BLaER1 (cell line): ENCODE results near the gene WNT2B.

ENCODE experiments used
- H3K27ac ChIP-seq: shearing (Covaris generic); formaldehyde crosslinking; 2 replicates; pipeline ENCODE4 v1.8.1; 2022
- H3K27me3 ChIP-seq: shearing (Covaris generic); formaldehyde crosslinking; 2 replicates; pipeline ENCODE4 v1.8.1; 2022
- H3K36me3 ChIP-seq: shearing (Covaris generic); formaldehyde crosslinking; 2 replicates; pipeline ENCODE4 v1.8.1; 2022
- H3K4me1 ChIP-seq: shearing (Covaris generic); formaldehyde crosslinking; 2 replicates; pipeline ENCODE4 v1.8.1; 2022
- H3K4me2 ChIP-seq: shearing (Covaris generic); formaldehyde crosslinking; 2 replicates; pipeline ENCODE4 v1.8.1; 2022
- H3K4me3 ChIP-seq: shearing (Covaris generic); formaldehyde crosslinking; 2 replicates; pipeline ENCODE4 v1.8.1; 2022
- H3K9ac ChIP-seq: shearing (Covaris generic); formaldehyde crosslinking; 2 replicates; pipeline ENCODE4 v1.8.1; 2022
- H3K9me3 ChIP-seq: shearing (Covaris generic); formaldehyde crosslinking; 2 replicates; pipeline ENCODE4 v1.8.1; 2022
- H4K20me1 ChIP-seq: shearing (Covaris generic); formaldehyde crosslinking; 2 replicates; pipeline ENCODE4 v1.8.1; 2022
- Cebpa-rat ChIP-seq: shearing (Covaris generic); IDR thresholded peaks from 2 replicates; pipeline ENCODE4 v1.8.1; 2022

Gene WNT2B

GRCh38 chr1:112536561-112536960, 27.8 kb downstream of the WNT2B start:
- H3K9me3 ChIP-seq: no peaks in the 10 kb centered on the region
- H3K4me3 ChIP-seq: no peak overlapping the region
- no peaks in the 10 kb centered on the region for H3K27me3 ChIP-seq
- no peaks in the 10 kb centered on the region for H3K4me1 ChIP-seq
- no peaks in the 10 kb centered on the region for H4K20me1 ChIP-seq
- H3K4me2 ChIP-seq: no peak overlapping the region
- no peak overlapping the region for H3K27ac ChIP-seq
- H3K9ac ChIP-seq: no peak overlapping the region
- H3K36me3 ChIP-seq: peaks cover 12% of the 10 kb centered on the region; the same call in 1 of the 2 replicates
- TF ChIP-seq Cebpa-rat: no peak

GRCh38 chr1:112537456-112537855, 28.7 kb downstream of the WNT2B start:
- TF ChIP-seq Cebpa-rat: no peak
- Histone ChIP-seq H3K4me3 (no peak overlapping the region), H3K4me2 (no peak overlapping the region), H4K20me1 (no peaks in the 10 kb centered on the region), H3K27ac (no peak overlapping the region), H3K4me1 (no peaks in the 10 kb centered on the region), H3K36me3 (peaks cover 12% of the 10 kb centered on the region; the same call in 1 of the 2 replicates), H3K27me3 (no peaks in the 10 kb centered on the region), H3K9ac (no peak overlapping the region), H3K9me3 (no peaks in the 10 kb centered on the region)

GRCh38 chr1:112538883-112539282, 30.1 kb downstream of the WNT2B start:
- Histone ChIP-seq H3K4me1 (no peaks in the 10 kb centered on the region), H3K4me2 (no peak overlapping the region), H3K4me3 (no peak overlapping the region), H3K9ac (no peak overlapping the region), H4K20me1 (no peaks in the 10 kb centered on the region), H3K9me3 (no peaks in the 10 kb centered on the region), H3K36me3 (peaks cover 12% of the 10 kb centered on the region; the same call in 1 of the 2 replicates), H3K27me3 (no peaks in the 10 kb centered on the region), H3K27ac (no peak overlapping the region)
- TF ChIP-seq Cebpa-rat: no peak

GRCh38 chr1:112540226-112540794, 31.5 kb downstream of the WNT2B start:
- no peaks in the 10 kb centered on the region for H3K27me3 ChIP-seq
- no peak overlapping the region for H3K4me2 ChIP-seq
- no peak overlapping the region for H3K27ac ChIP-seq
- H3K9me3 ChIP-seq: no peaks in the 10 kb centered on the region
- peaks cover 12% of the 10 kb centered on the region; the same call in 1 of the 2 replicates for H3K36me3 ChIP-seq
- H3K4me1 ChIP-seq: no peaks in the 10 kb centered on the region
- H3K9ac ChIP-seq: no peak overlapping the region
- H3K4me3 ChIP-seq: no peak overlapping the region
- no peak for TF ChIP-seq Cebpa-rat
- no peaks in the 10 kb centered on the region for H4K20me1 ChIP-seq

DNA sequence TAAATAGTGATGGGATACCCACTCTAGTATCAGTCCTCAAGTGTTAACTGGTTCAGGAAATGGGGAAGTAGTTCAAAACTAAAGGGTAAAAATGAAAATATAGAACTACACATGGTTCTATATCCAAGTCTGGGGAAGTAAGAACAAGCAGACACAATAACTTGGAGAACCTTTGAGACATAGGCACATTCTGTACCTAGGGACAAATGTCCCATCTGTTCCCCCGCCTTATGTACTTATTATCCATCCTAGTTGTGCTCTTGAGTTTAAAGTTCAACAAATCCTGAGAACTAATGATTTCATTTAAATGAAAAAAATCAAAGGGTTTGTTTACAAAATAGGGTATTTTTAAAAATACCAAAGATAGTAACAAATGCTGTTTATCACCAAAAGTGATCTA, 32.5 kb downstream of the WNT2B start:
- TF ChIP-seq Cebpa-rat: no peak
- H3K4me2 ChIP-seq: no peak overlapping the region
- no peaks in the 10 kb centered on the region for H4K20me1 ChIP-seq
- H3K9me3 ChIP-seq: no peaks in the 10 kb centered on the region
- H3K4me1 ChIP-seq: no peaks in the 10 kb centered on the region
- no peaks in the 10 kb centered on the region for H3K27me3 ChIP-seq
- peaks cover 12% of the 10 kb centered on the region; the same call in 1 of the 2 replicates for H3K36me3 ChIP-seq
- H3K27ac ChIP-seq: no peak overlapping the region
- no peak overlapping the region for H3K9ac ChIP-seq
- no peak overlapping the region for H3K4me3 ChIP-seq

GRCh38 chr1:112542206-112542973, 33.6 kb downstream of the WNT2B start:
- peaks cover 12% of the 10 kb centered on the region; the same call in 1 of the 2 replicates for H3K36me3 ChIP-seq
- no peaks in the 10 kb centered on the region for H3K4me1 ChIP-seq
- H3K9ac ChIP-seq: no peak overlapping the region
- TF ChIP-seq Cebpa-rat: no peak
- H4K20me1 ChIP-seq: no peaks in the 10 kb centered on the region
- no peak overlapping the region for H3K4me3 ChIP-seq
- no peak overlapping the region for H3K27ac ChIP-seq
- H3K4me2 ChIP-seq: no peak overlapping the region
- H3K27me3 ChIP-seq: no peaks in the 10 kb centered on the region
- no peaks in the 10 kb centered on the region for H3K9me3 ChIP-seq

- TF ChIP-seq Cebpa-rat: no peak
- no peak overlapping the region for H3K27ac ChIP-seq
- no peaks in the 10 kb centered on the region for H4K20me1 ChIP-seq
- no peak overlapping the region for H3K9ac ChIP-seq
- H3K4me1 ChIP-seq: no peaks in the 10 kb centered on the region
- no peaks in the 10 kb centered on the region for H3K9me3 ChIP-seq
- H3K4me3 ChIP-seq: no peak overlapping the region
- no peaks in the 10 kb centered on the region for H3K27me3 ChIP-seq
- H3K36me3 ChIP-seq: peaks cover 9% of the 10 kb centered on the region; the same call in 1 of the 2 replicates
- no peak overlapping the region for H3K4me2 ChIP-seq
Observed at GRCh38 chr1:112544011-112544688, 35.4 kb downstream of the WNT2B start.

DNA sequence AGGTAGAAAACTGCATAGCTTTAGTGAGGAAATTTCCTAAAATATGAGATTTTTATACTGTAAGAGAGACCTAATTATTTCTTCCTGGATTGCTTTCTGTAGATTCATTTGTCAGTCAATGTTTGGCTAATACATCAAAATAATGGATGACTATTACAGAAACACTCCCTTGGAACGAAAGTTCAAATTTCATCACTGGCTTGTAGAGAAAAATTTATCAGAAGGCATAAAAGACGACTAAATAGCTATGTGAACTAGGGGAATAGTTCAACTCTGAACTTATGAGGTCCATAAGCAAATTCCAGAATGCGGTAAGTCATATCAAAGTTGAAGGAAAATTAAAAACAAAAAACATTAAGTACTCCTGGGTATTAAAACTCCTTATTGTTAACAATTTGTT, 36.0 kb downstream of the WNT2B start:
- Histone ChIP-seq H3K4me1 (no peaks in the 10 kb centered on the region), H3K9me3 (no peaks in the 10 kb centered on the region), H3K4me2 (no peak overlapping the region), H3K9ac (no peak overlapping the region), H4K20me1 (no peaks in the 10 kb centered on the region), H3K27me3 (no peaks in the 10 kb centered on the region), H3K27ac (no peak overlapping the region), H3K36me3 (peaks cover 5% of the 10 kb centered on the region; the same call in 1 of the 2 replicates), H3K4me3 (no peak overlapping the region)
- no peak for TF ChIP-seq Cebpa-rat

GRCh38 chr1:112546076-112546475, 37.3 kb downstream of the WNT2B start:
- H3K36me3 ChIP-seq: peaks cover 1% of the 10 kb centered on the region; the same call in 1 of the 2 replicates
- no peak for TF ChIP-seq Cebpa-rat
- H3K4me1 ChIP-seq: no peaks in the 10 kb centered on the region
- no peak overlapping the region for H3K27ac ChIP-seq
- H3K9me3 ChIP-seq: no peaks in the 10 kb centered on the region
- H3K27me3 ChIP-seq: no peaks in the 10 kb centered on the region
- H4K20me1 ChIP-seq: no peaks in the 10 kb centered on the region
- H3K4me3 ChIP-seq: no peak overlapping the region
- H3K4me2 ChIP-seq: no peak overlapping the region
- no peak overlapping the region for H3K9ac ChIP-seq

GRCh38 chr1:112548547-112548946, 39.8 kb downstream of the WNT2B start:
- Histone ChIP-seq H3K9ac (no peak overlapping the region), H3K9me3 (no peaks in the 10 kb centered on the region), H3K4me3 (no peak overlapping the region), H3K27ac (no peak overlapping the region), H3K36me3 (no peaks in the 10 kb centered on the region), H3K4me2 (no peak overlapping the region), H3K4me1 (no peaks in the 10 kb centered on the region), H3K27me3 (no peaks in the 10 kb centered on the region), H4K20me1 (no peaks in the 10 kb centered on the region)
- TF ChIP-seq Cebpa-rat: no peak
